Measurements from ENCODE around the gene RRAD.

Gene RRAD

GRCh38 chr16:66934138-66934838 lies 9.0 kb upstream of the RRAD start, which contains the start of gene CIAO2B:
Gene CIAO2B (minus strand): TSS chr16:66934402. CDS start chr16:66934364, 38 bp downstream.
- DNase-seq (ENCODE audit: low read depth in 2 of 2) = peak; percentile 85 to 86

- peak in 1 of 2 donors; percentile 43 for DNase-seq (ENCODE audit: low read depth in 2 of 2)
Observed at GRCh38 chr16:66933776-66934137, 8.4 kb upstream of the RRAD start.

GRCh38 chr16:66932076-66932475 lies 6.7 kb upstream of the RRAD start:
- no peak for DNase-seq (ENCODE audit: low read depth in 2 of 2)

- no peak for DNase-seq (ENCODE audit: low read depth in 2 of 2)
Observed at GRCh38 chr16:66931665-66932064, 6.3 kb upstream of the RRAD start.

GRCh38 chr16:66930189-66930588 lies 4.9 kb upstream of the RRAD start:
- DNase-seq (ENCODE audit: low read depth in 2 of 2) = no peak

- peak in 1 of 2 donors; percentile 40 for DNase-seq (ENCODE audit: low read depth in 2 of 2)
Observed at GRCh38 chr16:66928702-66929388, 3.5 kb upstream of the RRAD start.

GRCh38 chr16:66927918-66928649 lies 2.7 kb upstream of the RRAD start:
- no peak for DNase-seq (ENCODE audit: low read depth in 2 of 2)

- DNase-seq (ENCODE audit: low read depth in 2 of 2) = no peak
Observed at GRCh38 chr16:66926961-66927436, 1.7 kb upstream of the RRAD start.

- no peak for DNase-seq (ENCODE audit: low read depth in 2 of 2)
Observed at GRCh38 chr16:66926171-66926947, 1.0 kb upstream of the RRAD start.

GRCh38 chr16:66924527-66925321 lies 611 bp downstream of the RRAD start:
- peak in 1 of 2 donors; percentile 22 for DNase-seq (ENCODE audit: low read depth in 2 of 2)

- no peak for DNase-seq (ENCODE audit: low read depth in 2 of 2)
Observed at GRCh38 chr16:66923866-66924265, 1.5 kb downstream of the RRAD start.

GRCh38 chr16:66923247-66923731 lies 2.0 kb downstream of the RRAD start:
- DNase-seq (ENCODE audit: low read depth in 2 of 2) = no peak

GRCh38 chr16:66921729-66922450 lies 3.4 kb downstream of the RRAD start:
- DNase-seq (ENCODE audit: low read depth in 2 of 2) = no peak

- DNase-seq (ENCODE audit: low read depth in 2 of 2) = no peak
Observed at GRCh38 chr16:66920924-66921680, 4.2 kb downstream of the RRAD start.

- no peak for DNase-seq (ENCODE audit: low read depth in 2 of 2)
Observed at GRCh38 chr16:66920299-66920590, 5.1 kb downstream of the RRAD start.

GRCh38 chr16:66919569-66920298 lies 5.6 kb downstream of the RRAD start:
- DNase-seq (ENCODE audit: low read depth in 2 of 2) = no peak

GRCh38 chr16:66918803-66919568 lies 6.3 kb downstream of the RRAD start, which contains the start of gene CDH16:
Gene CDH16 (minus strand): TSS chr16:66918885. CDS start chr16:66918065, 820 bp downstream.
- DNase-seq (ENCODE audit: low read depth in 2 of 2) = no peak

- no peak for DNase-seq (ENCODE audit: low read depth in 2 of 2)
Observed at GRCh38 chr16:66918355-66918754, 7.0 kb downstream of the RRAD start.
